ENCODE measurements around the gene CPNE7.

Gene CPNE7

GRCh38 chr16:89555265-89555664 lies 20.3 kb upstream of the CPNE7 start:
- TF ChIP-seq CTCF (IDR thresholded peaks at IDR 0.05; ENCODE audit: low read depth, low read length): no peak
- no peak overlapping the region for H3K4me3 ChIP-seq (replicated peaks in 1 of 2; ENCODE audit: low read depth in 2 of 2, low read length in 2 of 2)
- no peak for DNase-seq (ENCODE audit: low read depth in 2 of 2)

GRCh38 chr16:89555780-89556179 lies 19.8 kb upstream of the CPNE7 start:
- no peak for DNase-seq (ENCODE audit: low read depth in 2 of 2)
- no peak overlapping the region for H3K4me3 ChIP-seq (replicated peaks in 1 of 2; ENCODE audit: low read depth in 2 of 2, low read length in 2 of 2)
- no peak for TF ChIP-seq CTCF (IDR thresholded peaks at IDR 0.05; ENCODE audit: low read depth, low read length)

GRCh38 chr16:89556750-89557689 lies 18.5 kb upstream of the CPNE7 start:
- DNase-seq (ENCODE audit: low read depth in 2 of 2): peak; percentile 85 to 86
- peak; percentile 96 for TF ChIP-seq CTCF (IDR thresholded peaks at IDR 0.05; ENCODE audit: low read depth, low read length)
- H3K4me3 ChIP-seq (replicated peaks in 1 of 2; ENCODE audit: low read depth in 2 of 2, low read length in 2 of 2): no peak overlapping the region

- no peak overlapping the region for H3K4me3 ChIP-seq (replicated peaks in 1 of 2; ENCODE audit: low read depth in 2 of 2, low read length in 2 of 2)
- no peak for TF ChIP-seq CTCF (IDR thresholded peaks at IDR 0.05; ENCODE audit: low read depth, low read length)
- no peak for DNase-seq (ENCODE audit: low read depth in 2 of 2)
Observed at GRCh38 chr16:89557690-89558490, 17.7 kb upstream of the CPNE7 start.

- H3K4me3 ChIP-seq (replicated peaks in 1 of 2; ENCODE audit: low read depth in 2 of 2, low read length in 2 of 2): peak within 1 kb of the TSS; percentile 69 to 73
- TF ChIP-seq CTCF (IDR thresholded peaks at IDR 0.05; ENCODE audit: low read depth, low read length): no peak
- DNase-seq (ENCODE audit: low read depth in 2 of 2): peak; percentile 97
Observed at GRCh38 chr16:89560378-89561141, 15.0 kb upstream of the CPNE7 start, which contains the start of gene RPL13. Gene RPL13, plus strand, starts transcription at chr16:89560682. Its CDS starts 278 bp downstream, at chr16:89560960.

GRCh38 chr16:89561142-89561883 lies 14.2 kb upstream of the CPNE7 start:
- TF ChIP-seq CTCF (IDR thresholded peaks at IDR 0.05; ENCODE audit: low read depth, low read length): no peak
- H3K4me3 ChIP-seq (replicated peaks in 1 of 2; ENCODE audit: low read depth in 2 of 2, low read length in 2 of 2): peak overlapping the region; percentile 69 to 73
- no peak for DNase-seq (ENCODE audit: low read depth in 2 of 2)
